K562 (cell line): ENCODE measurements around the gene FOXK2.

Source experiments
- ETV1 ChIP-seq: fragments of 450-650 bp; conservative IDR thresholded peaks from 2 replicates; pipeline ENCODE4 v1.6.1; 2016; ENCODE audit warnings: missing genetic modification characterization, control low read depth, low read depth, missing compliant biosample characterization
- SMC3 ChIP-seq: conservative IDR thresholded peaks from 2 replicates; pipeline ENCODE4 v1.6.1; 2011; ENCODE audit warnings: low read depth, low read length, improper control_type of control experiment; ENCODE audit not compliant: insufficient read depth
- ZNF639 ChIP-seq, 2 experiments: fragments of 200-800 bp in 1 of 2; sonication (Bioruptor generic) in 1 of 2; sonication (generic) in 1 of 2; formaldehyde crosslinking in 1 of 2; IDR thresholded peaks in 1 of 2; conservative IDR thresholded peaks in 1 of 2; 2 replicates each; pipeline versions ENCODE4 v1.5.0 to v1.6.1; 2016 to 2020; ENCODE audit warnings: missing compliant biosample characterization in 1 of 2, missing genetic modification characterization in 1 of 2, missing genetic modification reagents in 1 of 2

DNA sequence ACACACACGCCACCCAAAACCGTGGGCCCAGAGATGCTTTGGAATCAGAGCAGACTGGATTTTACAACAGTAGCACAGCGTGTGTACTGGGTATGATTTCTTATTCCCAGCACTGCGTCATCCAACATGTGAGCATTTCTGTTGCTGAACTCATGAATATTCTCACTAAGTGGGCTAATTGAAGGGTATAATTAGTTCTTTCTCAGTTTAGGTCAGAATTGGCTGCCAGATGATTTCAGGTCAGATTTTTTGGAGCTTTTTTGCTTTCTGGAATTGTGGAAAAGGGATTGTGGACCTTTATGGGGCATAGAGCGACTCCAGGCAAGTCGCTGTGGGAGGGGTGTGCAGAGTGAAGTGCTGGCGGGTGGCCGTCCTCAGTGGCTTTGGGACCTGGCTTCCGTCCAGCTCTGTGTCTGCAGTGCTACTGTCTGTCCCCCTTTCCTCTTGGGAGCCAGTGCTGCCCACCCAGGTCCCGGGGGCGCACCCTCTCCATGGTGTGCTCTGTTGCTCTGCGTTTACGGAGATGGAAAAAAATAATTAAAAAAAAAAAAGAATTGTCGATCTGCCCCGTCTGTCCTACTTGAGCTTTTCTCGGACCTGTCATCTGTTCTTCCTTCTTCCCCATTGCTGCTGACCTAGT is 25.0 kb downstream of the FOXK2 start:
- TF ChIP-seq ZNF639 (CRISPR knock-in tag; conservative IDR thresholded peaks at IDR 0.05 in 1 of 2, IDR thresholded peaks at IDR 0.05 in 1 of 2) (no peak), ETV1 (no peak), SMC3 (no peak)
